Prostate gland (tissue), 2 donors: ENCODE measurements around the gene CEP128.

ENCODE experiments used
- CTCF ChIP-seq, 4 experiments: fragments of 200-600 bp in 2 of 4; fragments of 450-650 bp in 2 of 4; sonication (generic) in 2 of 4; IDR thresholded peaks; 1 replicate in 3 of 4; 2 replicates in 1 of 4; pipeline ENCODE4 v1.5.1; 2016 to 2019; ENCODE audit warnings: antibody characterized with exemption in 4 of 4, mild to moderate bottlenecking in 2 of 4, moderate library complexity in 2 of 4
- POLR2A ChIP-seq: fragments of 450-650 bp; IDR thresholded peaks from one replicate; pipeline ENCODE4 v1.6.1; 2016; ENCODE audit warnings: antibody characterized with exemption, mild to moderate bottlenecking
- POLR2AphosphoS5 ChIP-seq: sonication (generic); formaldehyde crosslinking; IDR thresholded peaks from one replicate; pipeline ENCODE4 v1.6.1; 2017; ENCODE audit warnings: antibody characterized with exemption

- TF ChIP-seq CTCF (IDR thresholded peaks at IDR 0.05) (no peak), POLR2A (no peak), POLR2AphosphoS5 (no peak)
These were observed 272.1 kb downstream of the CEP128 start for GRCh38 chr14:80669426-80669825.
